IPS-18c (cell line): ENCODE measurements around the gene PDE4A.
"Not testable (repeated sequence)": the region's sequence is repeated elsewhere in the genome, so short reads cannot be mapped to it uniquely, and the experiment has no call there.

Source experiments
- H3K4me3 ChIP-seq: 2 replicates; pipeline ENCODE4 v1.7.0; 2013; ENCODE audit warnings: low read depth, mild to moderate bottlenecking, low read length, moderate library complexity; ENCODE audit not compliant: insufficient read depth
- H3K9me3 ChIP-seq: one replicate; pipeline ENCODE4 v1.6.1; 2013; ENCODE audit warnings: mild to moderate bottlenecking, low read length, moderate library complexity; ENCODE audit not compliant: control insufficient read depth, insufficient read depth

Gene PDE4A

DNA sequence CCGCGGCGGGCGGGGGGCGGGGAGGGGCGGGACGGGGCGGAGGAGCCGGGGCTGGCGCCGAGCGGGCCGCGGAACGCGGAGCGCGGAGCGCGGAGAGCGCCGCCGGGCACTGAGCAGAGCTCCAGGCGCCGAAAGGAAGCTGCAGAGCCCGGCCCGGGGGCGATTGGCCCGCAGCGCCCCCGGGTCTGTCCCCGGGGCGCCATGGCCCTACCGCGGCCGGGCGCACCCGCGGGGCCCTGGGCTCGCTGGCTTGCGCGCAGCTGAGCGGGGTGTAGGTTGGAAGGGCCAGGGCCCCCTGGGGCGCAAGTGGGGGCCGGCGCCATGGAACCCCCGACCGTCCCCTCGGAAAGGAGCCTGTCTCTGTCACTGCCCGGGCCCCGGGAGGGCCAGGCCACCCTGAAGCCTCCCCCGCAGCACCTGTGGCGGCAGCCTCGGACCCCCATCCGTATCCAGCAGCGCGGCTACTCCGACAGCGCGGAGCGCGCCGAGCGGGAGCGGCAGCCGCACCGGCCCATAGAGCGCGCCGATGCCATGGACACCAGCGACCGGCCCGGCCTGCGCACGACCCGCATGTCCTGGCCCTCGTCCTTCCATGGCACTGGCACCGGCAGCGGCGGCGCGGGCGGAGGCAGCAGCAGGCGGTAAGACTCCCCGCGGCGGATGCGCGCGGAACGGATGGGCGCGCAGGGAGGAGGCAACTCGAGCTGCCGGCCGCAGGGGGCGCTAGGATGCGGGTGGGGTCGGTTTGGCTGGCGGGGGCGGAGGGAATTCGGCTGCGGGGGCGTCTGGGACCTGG lies at the start of gene PDE4A:
Gene PDE4A, plus strand, starts transcription at position 95 of the 796 bp plus-strand sequence. Its CDS starts 227 bp downstream, at position 322.
- Histone ChIP-seq H3K9me3 (no peaks in the 10 kb centered on the region), H3K4me3 (peak within 1 kb of the TSS; percentile 60)

DNA sequence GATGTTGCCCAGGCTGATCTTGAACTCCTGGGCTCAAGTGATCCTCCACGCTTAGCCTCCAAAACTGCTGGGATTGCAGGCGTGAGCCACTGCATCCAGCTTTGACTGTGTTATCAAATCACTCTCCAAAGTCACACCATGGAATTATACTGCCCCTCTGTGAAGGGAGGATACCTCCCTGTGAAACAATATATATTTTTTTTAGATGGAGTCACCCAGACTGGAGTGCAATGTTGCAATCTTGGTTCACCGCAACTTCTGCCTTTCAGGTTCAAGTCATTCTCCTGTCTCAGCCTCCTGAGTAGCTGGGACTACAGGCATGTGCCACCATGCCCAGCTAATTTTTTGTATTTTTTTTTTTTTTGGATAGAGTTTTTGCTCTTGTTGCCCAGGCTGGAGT lies 47.6 kb upstream of the PDE4A start:
- Histone ChIP-seq H3K4me3 (no peak overlapping the region), H3K9me3 (no peaks in the 10 kb centered on the region)

DNA sequence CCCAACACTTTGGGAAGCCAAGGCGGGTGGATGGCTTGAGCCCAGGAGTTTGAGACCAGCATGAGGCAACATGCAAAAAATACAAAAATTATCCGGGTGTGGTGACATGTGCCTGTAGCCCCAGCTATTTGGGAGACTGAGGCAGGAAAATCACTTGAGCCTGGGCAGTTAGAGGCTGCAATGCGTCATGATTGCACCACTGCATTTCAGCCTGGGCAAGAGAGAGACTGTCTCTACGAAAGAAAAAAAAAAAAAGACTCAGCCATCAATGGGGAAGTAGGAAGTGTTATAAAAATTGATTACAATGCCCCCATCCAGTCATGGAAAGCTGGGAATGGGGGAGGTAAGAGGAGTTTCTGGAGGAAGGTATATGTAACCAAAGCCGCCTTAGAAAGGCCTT lies 45.4 kb upstream of the PDE4A start:
- Histone ChIP-seq H3K4me3 (no peak overlapping the region), H3K9me3 (no peaks in the 10 kb centered on the region)

DNA sequence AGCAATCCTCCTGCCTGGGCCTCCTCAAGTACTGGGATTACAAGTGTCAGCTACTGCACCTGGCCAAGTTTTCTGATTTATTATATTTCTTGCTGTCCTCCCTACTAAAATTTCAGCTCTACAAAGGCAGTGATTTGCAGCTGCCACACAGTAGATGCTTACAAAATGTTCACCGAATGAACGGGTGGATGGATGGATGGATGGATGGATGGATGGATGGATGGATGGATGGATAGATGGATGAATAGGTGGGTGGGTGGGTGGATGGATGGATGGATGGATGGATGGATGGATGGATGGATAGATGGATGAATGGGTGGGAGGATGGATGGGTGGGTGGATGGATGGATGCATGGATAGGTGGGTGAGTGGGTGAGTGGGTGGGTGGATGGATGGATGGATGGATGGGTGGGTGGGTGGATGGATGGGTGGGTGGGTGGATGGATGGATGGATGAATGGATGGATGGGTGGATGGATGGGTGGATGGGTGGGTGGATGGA lies 43.1 kb upstream of the PDE4A start:
- H3K4me3 ChIP-seq, H3K9me3 ChIP-seq: not testable (repeated sequence)

DNA sequence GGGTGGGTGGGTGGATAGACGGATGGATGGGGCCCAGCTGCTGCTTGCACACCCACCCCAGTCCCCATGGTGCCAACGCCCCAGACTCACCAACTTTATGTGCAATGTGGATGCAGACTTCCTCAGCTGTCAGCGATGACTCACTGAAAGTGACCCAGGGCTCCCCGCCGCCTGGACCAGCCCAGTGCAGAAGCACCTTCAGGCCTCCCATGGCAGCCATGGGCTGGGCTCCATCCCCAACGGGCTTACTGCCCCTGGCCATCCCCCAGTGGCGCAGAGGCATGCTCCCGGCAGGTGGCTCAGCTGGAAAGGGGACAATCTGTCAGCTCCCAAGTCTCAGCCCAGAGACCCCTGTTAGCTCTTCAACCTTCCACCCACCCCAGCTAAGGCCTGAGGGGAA lies 42.2 kb upstream of the PDE4A start:
- no peaks in the 10 kb centered on the region for H3K9me3 ChIP-seq
- no peak overlapping the region for H3K4me3 ChIP-seq

DNA sequence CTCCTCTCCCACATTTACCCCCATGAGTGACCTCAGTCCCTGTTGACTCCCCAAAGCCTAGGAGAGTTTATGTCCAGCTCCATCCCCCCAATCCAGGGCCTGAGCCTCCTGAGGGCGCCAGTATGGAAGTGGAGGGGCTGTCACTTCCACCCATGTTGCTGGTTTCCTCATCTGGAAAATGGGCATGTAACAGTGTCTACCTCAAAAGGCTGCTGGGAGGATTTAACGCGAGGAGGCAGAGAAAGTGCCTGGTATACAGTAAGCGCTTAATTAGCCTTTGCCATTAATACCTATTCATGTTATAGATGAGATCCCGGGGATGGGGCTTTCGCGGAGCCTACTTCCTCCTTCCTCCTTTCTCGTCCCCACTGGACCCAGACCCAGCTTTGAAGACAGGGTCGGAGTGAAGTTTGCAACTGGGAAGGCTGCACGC lies 40.4 kb upstream of the PDE4A start:
- H3K9me3 ChIP-seq: no peaks in the 10 kb centered on the region
- peak overlapping the region; percentile 85 for H3K4me3 ChIP-seq

DNA sequence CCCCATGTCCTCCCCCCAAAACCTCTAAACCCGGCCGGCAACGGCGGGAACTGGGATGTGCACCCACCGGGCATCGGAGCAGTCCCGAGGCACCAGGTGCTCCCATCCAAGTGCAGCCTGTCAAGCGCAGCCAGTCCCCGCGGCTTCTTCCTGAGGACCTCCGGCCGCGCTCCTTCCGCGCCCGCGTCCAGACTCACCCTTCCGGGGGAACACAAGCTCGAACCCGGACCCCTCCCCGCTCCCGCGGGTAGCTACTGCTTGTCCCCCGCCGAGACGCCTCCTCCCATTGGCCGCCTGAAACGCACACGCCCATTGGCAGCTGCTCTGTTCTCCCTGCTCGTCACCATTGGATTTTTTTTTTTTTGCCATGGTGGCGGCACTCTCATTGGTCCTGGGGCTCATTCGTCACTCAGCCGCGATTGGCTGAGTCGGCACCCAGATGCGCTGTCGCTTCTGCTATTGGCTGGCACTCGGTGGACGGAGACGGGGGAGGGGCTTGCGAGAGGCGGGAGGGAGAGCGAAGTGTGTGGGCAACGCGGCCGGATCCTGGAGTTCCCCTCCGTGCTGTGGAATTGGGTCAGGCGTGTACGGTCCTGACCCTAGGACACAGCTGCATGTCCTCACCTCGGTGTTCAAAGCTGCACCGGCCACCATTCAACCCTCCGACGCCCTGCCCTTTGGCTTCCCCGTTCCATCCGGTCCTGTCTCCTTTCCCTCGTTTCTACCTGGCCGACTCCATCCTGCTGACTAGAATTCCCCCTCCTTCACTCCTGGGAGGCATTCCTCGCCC lies 39.8 kb upstream of the PDE4A start, which contains the start of gene TYK2:
Gene TYK2, minus strand, starts transcription at position 260 of the 790 bp plus-strand sequence. CDS start 2,166 bp downstream, outside the sequence.
- Histone ChIP-seq H3K4me3 (peak within 1 kb of the TSS; percentile 85), H3K9me3 (no peaks in the 10 kb centered on the region)

DNA sequence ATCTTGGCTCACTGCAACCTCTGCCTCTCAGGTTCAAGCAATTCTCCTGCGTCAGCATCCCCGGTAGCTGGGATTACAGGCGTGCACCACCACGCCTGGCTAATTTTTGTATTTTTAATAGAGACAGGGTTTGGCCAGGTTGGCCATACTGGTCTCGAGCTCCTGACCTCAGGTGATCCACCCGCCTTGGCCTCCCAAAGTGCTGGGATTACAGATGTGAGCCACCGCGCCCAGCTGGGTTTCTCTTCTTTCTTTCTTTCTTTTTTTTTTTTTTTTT lies 37.2 kb upstream of the PDE4A start:
- not testable (repeated sequence) for H3K4me3 ChIP-seq, H3K9me3 ChIP-seq

DNA sequence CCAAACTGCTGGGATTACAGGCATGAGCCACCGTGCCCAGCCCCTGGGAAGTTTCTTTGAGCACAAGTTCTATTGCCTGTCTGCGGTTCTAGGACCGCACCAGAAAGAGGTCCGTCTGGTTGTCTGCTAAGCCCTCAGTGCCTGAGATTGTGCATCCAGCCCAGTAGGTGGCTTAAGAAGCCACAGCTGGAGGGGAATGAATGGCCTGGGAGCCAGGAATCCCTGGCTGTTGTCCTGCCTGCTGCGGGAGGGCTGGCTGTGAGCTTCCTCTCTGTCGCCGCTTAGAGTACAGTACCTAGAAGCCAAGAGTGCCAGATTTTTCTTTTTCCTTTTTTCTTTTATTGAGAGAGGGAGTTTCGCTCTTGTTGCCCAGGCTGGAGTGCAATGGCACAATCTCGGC lies 35.8 kb upstream of the PDE4A start:
- Histone ChIP-seq H3K9me3 (no peaks in the 10 kb centered on the region), H3K4me3 (no peak overlapping the region)

DNA sequence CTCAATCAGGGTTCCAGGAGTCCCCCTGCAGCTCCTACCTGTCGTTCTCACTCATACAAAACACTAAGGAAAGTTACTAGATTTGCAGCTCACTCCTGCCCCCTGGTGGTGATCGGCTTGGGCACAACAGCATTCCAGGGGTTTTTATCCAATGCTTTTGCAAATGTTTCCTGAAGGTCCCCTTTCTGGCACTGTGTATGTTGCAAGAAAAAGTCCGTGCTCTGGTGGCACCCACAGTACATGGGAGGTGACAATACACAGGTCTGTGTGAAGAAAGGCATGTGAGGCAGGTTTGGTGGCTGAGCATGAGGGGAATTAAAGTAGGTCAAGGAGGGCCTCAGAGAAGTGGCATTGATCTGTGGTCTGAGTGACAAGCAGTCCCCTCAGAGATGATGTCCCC lies 31.4 kb upstream of the PDE4A start:
- H3K9me3 ChIP-seq: no peaks in the 10 kb centered on the region
- H3K4me3 ChIP-seq: no peak overlapping the region

DNA sequence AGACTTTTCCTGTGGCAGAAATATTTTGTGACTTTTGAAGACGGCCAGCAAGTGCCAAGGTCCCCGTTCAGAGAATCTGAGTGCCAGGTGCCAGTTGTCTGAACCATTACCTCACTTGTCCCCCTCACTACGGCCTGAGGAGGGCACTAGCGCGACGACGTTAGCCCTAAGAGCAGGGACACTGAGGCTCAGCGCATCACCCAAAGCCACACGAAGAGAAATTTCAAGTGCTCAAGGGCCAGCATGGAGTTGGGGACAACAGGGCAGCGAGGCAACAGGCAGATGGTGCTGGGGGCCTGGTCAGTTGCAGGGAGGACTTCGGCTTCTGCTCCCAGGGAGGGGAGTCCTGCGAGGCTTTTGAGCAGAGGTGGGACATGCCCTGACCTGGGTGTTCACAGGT lies 30.5 kb upstream of the PDE4A start:
- H3K9me3 ChIP-seq: no peaks in the 10 kb centered on the region
- H3K4me3 ChIP-seq: no peak overlapping the region

DNA sequence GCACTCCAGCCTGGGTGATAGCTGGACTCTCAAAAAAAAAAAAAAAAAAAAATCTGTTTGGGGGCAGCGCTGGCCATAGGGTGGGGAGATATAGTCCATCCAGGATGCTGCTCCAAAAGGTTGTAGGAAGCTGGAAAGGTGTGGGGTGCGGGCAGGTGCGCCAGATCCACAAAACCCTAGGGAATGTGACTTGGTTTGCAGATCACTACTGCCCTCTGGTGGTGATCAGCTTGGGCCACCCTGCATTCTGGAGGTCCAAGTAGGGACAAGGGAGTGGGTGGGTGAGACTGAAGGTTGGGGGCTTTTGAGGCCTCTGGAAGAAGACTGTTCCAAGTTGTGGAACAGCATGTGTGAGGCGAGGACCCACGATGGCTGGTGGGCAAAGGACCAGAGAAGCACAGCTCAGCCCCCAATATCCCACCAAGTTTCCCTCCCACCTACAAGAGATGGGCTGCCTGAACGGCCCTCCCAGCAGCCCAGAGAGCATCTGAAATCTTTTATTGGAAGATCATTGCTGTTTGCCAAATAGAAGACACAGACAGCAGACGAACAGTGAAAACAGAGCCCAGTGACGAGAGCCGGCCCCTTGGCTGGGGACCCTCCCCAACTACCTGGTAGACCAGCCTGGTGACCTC lies 29.6 kb upstream of the PDE4A start:
- no peak overlapping the region for H3K4me3 ChIP-seq
- no peaks in the 10 kb centered on the region for H3K9me3 ChIP-seq

DNA sequence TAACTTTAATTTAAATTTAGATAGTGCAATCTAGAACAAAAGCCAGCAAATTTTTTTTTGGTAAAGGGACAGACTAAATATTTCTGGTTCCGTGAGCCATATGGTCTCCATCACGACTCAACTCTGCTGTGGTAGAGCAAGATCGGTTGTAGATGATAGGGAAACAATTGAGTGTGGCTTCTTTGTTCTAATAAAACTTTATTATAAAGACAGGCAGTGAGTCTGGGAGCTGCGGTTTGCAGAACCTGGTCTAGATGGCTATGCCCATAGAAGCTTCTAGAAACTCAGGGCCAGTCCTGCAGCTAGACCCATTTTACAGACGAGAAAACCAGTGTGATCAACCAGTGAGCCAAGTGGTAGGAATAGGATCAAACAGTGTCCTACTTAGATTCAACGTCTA lies 28.2 kb upstream of the PDE4A start:
- Histone ChIP-seq H3K9me3 (no peaks in the 10 kb centered on the region), H3K4me3 (no peak overlapping the region)

DNA sequence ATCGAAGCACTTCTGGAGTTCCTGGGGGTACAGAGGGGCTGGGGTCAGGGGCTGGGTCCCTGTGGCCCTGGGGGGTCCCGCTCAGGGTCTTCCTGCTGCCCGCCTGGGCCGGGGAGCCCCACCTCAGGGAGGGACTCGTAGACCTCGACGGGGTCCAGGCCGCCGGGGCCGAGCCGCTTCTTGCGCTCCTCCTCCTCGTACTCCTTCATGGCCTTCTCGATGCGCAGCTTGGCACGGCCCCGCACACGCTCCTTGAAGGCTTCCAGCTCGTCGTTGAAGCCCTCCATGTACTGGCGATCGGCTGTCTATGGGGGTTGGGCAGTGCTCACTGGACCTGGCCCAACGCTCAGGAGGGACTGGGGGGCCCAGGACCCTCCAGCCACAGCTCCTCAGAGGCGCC lies 27.2 kb upstream of the PDE4A start:
- H3K9me3 ChIP-seq: no peaks in the 10 kb centered on the region
- no peak overlapping the region for H3K4me3 ChIP-seq

DNA sequence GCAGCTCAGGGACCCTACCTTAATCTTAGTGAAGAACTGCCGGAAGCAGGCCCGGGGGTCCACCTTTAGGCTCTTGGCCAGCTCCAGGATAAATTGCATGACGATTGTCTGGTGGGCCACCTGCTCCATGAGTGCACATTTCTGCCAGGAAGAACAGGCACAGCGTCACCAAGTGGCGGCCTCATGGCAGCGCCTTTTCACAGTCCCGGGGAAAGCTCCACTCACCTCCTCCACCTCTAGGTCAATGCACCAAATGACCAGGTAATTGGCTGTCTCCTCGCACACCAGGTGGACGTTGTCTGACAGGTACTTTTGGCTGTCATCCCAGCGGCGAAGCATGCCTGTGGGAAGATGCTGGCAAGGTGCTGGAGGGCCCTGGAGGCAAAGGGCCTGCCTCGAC lies 25.3 kb upstream of the PDE4A start:
- H3K4me3 ChIP-seq: no peak overlapping the region
- H3K9me3 ChIP-seq: no peaks in the 10 kb centered on the region

DNA sequence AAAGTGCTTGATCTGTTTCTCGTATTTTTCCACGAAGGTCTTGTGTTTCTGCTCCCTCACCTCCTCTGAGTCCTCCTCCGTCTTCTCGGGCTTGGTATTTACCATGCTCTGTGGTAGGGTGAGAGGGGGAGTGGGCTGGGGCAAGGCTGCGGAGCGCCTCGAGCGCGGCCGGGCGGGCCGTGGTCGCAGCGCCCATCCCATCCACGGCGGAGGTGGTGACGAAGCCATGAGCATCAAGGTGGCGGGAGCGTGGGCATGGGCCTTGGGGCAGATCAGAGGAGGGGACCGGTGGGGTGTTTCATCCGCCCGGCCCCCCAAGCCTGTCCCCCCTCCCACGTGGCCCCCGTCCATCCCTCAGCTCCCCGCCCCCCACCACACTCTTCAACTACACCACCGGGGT lies 24.9 kb upstream of the PDE4A start:
- no peak overlapping the region for H3K4me3 ChIP-seq
- no peaks in the 10 kb centered on the region for H3K9me3 ChIP-seq

DNA sequence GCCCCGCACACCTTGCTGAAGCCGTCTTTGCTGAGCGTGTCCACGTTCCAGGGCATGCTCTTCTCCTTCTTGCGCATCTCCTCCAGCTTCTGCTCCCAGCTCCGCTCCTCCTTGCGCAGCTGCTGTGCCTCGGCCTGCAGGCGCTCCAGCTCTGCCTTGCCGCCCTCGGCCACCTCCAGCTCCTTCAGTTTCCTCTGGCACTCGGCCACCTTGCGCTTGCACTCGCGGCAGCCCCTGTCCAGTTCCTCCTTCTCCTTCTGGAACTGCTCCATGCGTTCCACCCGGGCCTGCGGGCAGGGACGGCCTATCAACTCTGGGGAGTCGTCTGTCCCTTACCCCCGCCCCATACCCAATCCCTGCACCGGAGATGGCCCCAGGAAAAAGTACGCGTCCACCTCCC lies 24.4 kb upstream of the PDE4A start:
- no peak overlapping the region for H3K4me3 ChIP-seq
- H3K9me3 ChIP-seq: no peaks in the 10 kb centered on the region

DNA sequence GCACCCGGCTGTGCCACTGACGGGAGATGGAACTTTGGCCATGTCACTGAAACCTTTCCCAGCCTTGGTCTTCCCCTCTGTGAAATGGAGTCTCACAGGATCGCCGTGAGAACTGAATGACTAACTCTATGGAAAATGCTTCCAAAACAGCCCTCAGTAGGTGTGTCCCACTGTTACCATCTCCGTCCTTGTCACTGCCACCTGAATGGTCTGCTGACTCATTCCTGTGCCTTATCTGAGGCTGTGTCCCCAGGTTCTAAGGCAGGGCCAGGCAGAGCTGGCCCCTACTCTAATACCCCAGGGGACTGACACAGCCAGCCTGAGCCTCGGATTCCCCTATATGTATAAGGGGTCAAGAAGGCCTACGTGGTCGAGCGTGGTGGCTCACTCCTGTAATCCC lies 21.5 kb upstream of the PDE4A start:
- Histone ChIP-seq H3K9me3 (no peaks in the 10 kb centered on the region), H3K4me3 (no peak overlapping the region)
